Tibial artery (tissue), 4 donors: ENCODE data around the gene ABCA10.
"Not testable (repeated sequence)": the region's sequence is repeated elsewhere in the genome, so short reads cannot be mapped to it uniquely, and the experiment has no call there.

Experiments
- DNase-seq, 2 donors: peaks; one replicate each; pipeline ENCODE4 v3.0.0-alpha.2; 2019
- H3K27ac ChIP-seq, 2 donors: fragments of 200-600 bp; sonication (generic) in 1 of 2; 1 replicate in 1 of 2; 2 replicates in 1 of 2; pipeline ENCODE4 v1.5.1; 2018 to 2019; ENCODE audit warnings: mild to moderate bottlenecking in 1 of 2
- H3K27me3 ChIP-seq, 2 donors: fragments of 200-600 bp; sonication (generic) in 1 of 2; one replicate each; pipeline versions ENCODE4 v1.5.1 to v1.6.0; 2016 to 2019
- H3K36me3 ChIP-seq, 3 donors: fragments of 200-600 bp; sonication (generic) in 2 of 3; one replicate each; pipeline ENCODE4 v1.5.1; 2016 to 2019; ENCODE audit warnings: mild to moderate bottlenecking in 2 of 3
- H3K4me1 ChIP-seq, 4 donors: fragments of 200-600 bp; sonication (generic) in 2 of 4; 1 replicate in 3 of 4; 2 replicates in 1 of 4; pipeline ENCODE4 v1.5.1; 2016 to 2019
- H3K4me3 ChIP-seq, 2 donors: fragments of 200-600 bp; sonication (generic) in 1 of 2; 1 replicate in 1 of 2; 2 replicates in 1 of 2; pipeline ENCODE4 v1.5.1; 2018 to 2019; ENCODE audit warnings: mild to moderate bottlenecking in 2 of 2
- H3K9me3 ChIP-seq, 3 donors: fragments of 200-600 bp; sonication (generic) in 1 of 3; one replicate each; pipeline ENCODE4 v1.5.1; 2016 to 2019
- intact Hi-C: fragments of 100-400 bp; cut with DNase I; formaldehyde crosslinking; loops from one replicate; pipeline ENCODE4 v1.15.0; 2023; ENCODE audit warnings: low total_unique reads
- TF ChIP-seq, protein P1 (sequence below), 2 experiments: fragments of 200-600 bp in 1 of 2; fragments of 450-650 bp in 1 of 2; IDR thresholded peaks; one replicate each; pipeline ENCODE4 v1.5.1; 2017 to 2019; ENCODE audit warnings: antibody characterized with exemption in 2 of 2, mild to moderate bottlenecking in 1 of 2, moderate library complexity in 1 of 2

ABCA10 gene, protein sequence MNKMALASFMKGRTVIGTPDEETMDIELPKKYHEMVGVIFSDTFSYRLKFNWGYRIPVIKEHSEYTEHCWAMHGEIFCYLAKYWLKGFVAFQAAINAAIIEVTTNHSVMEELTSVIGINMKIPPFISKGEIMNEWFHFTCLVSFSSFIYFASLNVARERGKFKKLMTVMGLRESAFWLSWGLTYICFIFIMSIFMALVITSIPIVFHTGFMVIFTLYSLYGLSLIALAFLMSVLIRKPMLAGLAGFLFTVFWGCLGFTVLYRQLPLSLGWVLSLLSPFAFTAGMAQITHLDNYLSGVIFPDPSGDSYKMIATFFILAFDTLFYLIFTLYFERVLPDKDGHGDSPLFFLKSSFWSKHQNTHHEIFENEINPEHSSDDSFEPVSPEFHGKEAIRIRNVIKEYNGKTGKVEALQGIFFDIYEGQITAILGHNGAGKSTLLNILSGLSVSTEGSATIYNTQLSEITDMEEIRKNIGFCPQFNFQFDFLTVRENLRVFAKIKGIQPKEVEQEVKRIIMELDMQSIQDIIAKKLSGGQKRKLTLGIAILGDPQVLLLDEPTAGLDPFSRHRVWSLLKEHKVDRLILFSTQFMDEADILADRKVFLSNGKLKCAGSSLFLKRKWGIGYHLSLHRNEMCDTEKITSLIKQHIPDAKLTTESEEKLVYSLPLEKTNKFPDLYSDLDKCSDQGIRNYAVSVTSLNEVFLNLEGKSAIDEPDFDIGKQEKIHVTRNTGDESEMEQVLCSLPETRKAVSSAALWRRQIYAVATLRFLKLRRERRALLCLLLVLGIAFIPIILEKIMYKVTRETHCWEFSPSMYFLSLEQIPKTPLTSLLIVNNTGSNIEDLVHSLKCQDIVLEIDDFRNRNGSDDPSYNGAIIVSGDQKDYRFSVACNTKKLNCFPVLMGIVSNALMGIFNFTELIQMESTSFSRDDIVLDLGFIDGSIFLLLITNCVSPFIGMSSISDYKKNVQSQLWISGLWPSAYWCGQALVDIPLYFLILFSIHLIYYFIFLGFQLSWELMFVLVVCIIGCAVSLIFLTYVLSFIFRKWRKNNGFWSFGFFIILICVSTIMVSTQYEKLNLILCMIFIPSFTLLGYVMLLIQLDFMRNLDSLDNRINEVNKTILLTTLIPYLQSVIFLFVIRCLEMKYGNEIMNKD (N-terminal part only)

DNA sequence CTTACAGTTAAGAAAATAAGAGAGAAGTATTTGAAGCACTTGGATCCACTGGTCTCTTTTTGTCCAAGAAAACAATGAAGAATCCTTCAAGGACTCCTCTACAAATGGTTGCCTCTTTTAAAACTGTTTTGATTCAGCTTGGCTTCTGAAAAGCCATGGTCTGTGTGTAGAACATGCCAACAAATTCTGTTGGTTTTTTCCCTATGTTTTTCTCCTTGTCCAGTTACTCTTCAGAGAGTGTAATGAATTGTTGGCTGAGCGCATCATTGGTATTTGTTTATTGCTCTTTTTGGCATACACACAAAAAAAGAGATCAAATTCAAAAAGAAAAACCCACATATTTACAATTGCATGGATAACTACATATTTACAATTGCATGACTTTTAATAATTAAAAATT lies at the start of gene ABCA10:
Gene ABCA10, minus strand, starts transcription at position 249 of the 400 bp plus-strand sequence. CDS start 3,466 bp downstream, outside the sequence.
- intact Hi-C loops: no loop called here
- Histone ChIP-seq H3K36me3 (no peaks in the 10 kb centered on the region), H3K27me3 (no peaks in the 10 kb centered on the region), H3K27ac (no peak within 1 kb of the TSS), H3K4me1 (no peaks in the 10 kb centered on the region), H3K4me3 (peak within 1 kb of the TSS in 1 of 2 donors; percentile 4), H3K9me3 (peaks cover 0 to 10% (median 7%) of the 10 kb centered on the region in 3 donors)
- TF ChIP-seq, protein P1, sequence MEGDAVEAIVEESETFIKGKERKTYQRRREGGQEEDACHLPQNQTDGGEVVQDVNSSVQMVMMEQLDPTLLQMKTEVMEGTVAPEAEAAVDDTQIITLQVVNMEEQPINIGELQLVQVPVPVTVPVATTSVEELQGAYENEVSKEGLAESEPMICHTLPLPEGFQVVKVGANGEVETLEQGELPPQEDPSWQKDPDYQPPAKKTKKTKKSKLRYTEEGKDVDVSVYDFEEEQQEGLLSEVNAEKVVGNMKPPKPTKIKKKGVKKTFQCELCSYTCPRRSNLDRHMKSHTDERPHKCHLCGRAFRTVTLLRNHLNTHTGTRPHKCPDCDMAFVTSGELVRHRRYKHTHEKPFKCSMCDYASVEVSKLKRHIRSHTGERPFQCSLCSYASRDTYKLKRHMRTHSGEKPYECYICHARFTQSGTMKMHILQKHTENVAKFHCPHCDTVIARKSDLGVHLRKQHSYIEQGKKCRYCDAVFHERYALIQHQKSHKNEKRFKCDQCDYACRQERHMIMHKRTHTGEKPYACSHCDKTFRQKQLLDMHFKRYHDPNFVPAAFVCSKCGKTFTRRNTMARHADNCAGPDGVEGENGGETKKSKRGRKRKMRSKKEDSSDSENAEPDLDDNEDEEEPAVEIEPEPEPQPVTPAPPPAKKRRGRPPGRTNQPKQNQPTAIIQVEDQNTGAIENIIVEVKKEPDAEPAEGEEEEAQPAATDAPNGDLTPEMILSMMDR (IDR thresholded peaks at IDR 0.05): no peak
- DNase-seq: no peak

- H3K4me1 ChIP-seq, H3K4me3 ChIP-seq, intact Hi-C loops, H3K9me3 ChIP-seq, H3K27ac ChIP-seq, DNase-seq, H3K27me3 ChIP-seq: not testable (repeated sequence)
- H3K36me3 ChIP-seq: peaks cover 0 to 21% (median 8%) of the 10 kb centered on the region in 3 donors
Measured at GRCh38 chr17:69276279-69276678, 47.7 kb upstream of the ABCA10 start.

DNA sequence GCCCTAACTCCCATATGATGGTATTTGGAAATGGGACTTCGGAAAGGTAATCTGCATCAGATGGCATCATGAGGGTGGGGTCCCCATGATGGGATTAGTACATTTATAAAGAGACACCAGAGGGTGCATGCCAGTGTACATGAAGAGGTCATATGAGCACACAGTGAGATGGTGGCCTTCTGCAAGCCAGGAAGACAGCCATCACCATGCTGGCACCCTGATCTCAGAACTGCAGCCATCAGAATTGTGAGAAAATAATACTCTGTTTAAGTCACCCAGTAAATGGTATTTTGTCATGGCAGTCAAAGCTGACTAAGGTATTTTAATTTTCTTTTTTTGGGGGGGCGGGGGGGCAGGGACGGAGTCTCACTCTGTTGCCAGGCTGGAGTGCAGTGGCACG lies 47.1 kb upstream of the ABCA10 start:
- Histone ChIP-seq H3K9me3 (no peaks in the 10 kb centered on the region), H3K4me1 (no peaks in the 10 kb centered on the region), H3K36me3 (peaks cover 0 to 21% (median 8%) of the 10 kb centered on the region in 3 donors), H3K4me3 (no peak overlapping the region), H3K27me3 (no peaks in the 10 kb centered on the region), H3K27ac (no peak overlapping the region)
- DNase-seq: no peak
- intact Hi-C loops: no loop called here
- TF ChIP-seq, protein P1 (IDR thresholded peaks at IDR 0.05): no peak

- TF ChIP-seq, protein P1 (IDR thresholded peaks at IDR 0.05): no peak
- H3K36me3 ChIP-seq: peaks cover 0 to 6% (median 1%) of the 10 kb centered on the region in 3 donors
- H3K9me3 ChIP-seq: no peaks in the 10 kb centered on the region
- no peaks in the 10 kb centered on the region for H3K4me1 ChIP-seq
- intact Hi-C loops: no loop called here
- H3K4me3 ChIP-seq: no peak overlapping the region
- DNase-seq: no peak
- no peaks in the 10 kb centered on the region for H3K27me3 ChIP-seq
- H3K27ac ChIP-seq: no peak overlapping the region
Measured at GRCh38 chr17:69271023-69271422, 42.4 kb upstream of the ABCA10 start.

DNA sequence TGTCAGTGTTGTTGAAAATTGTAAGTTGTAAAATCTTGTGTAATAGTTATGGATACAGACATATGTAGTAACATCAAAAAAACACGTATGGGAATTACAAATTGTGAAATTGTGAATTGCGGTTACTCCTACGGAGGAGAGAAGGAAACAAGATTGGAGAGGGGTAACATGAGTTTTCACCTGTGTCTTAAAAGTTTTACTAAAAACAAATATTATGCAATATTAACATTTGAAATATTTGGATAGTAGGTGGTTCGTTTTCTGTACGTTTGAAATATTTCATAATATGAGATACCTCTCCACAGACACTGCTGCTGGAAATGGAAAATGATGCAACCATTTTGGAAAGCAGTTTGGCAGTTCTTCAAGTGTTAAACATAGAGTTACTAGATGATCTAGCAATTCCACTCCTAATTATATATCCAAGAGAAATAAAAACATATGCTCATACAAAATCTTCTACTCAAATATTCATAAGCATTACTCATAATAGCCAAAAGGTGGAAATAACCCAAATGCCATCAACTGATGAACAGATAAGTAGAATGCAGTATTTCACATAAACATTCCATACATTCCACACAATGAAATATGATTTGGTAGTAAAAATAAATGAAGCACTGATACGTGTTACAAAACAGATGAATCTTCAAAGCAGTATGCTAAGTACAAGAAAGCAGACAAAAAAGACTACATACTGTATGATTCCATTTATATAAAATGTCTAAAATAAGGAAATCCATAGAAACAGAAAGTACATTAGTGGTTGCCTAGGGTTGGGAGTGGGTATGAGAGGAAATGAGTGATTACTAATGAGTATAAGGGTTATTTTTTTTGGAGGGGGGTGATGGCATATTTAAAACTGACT lies 40.7 kb upstream of the ABCA10 start:
- TF ChIP-seq, protein P1 (IDR thresholded peaks at IDR 0.05): no peak
- H3K36me3 ChIP-seq: no peaks in the 10 kb centered on the region
- no peak for DNase-seq
- H3K4me3 ChIP-seq: no peak overlapping the region
- no peak overlapping the region for H3K27ac ChIP-seq
- H3K9me3 ChIP-seq: no peaks in the 10 kb centered on the region
- H3K27me3 ChIP-seq: no peaks in the 10 kb centered on the region
- no peaks in the 10 kb centered on the region for H3K4me1 ChIP-seq
- intact Hi-C loops: no loop called here
